ENCODE data around the gene STX4.

STX4 gene

DNA sequence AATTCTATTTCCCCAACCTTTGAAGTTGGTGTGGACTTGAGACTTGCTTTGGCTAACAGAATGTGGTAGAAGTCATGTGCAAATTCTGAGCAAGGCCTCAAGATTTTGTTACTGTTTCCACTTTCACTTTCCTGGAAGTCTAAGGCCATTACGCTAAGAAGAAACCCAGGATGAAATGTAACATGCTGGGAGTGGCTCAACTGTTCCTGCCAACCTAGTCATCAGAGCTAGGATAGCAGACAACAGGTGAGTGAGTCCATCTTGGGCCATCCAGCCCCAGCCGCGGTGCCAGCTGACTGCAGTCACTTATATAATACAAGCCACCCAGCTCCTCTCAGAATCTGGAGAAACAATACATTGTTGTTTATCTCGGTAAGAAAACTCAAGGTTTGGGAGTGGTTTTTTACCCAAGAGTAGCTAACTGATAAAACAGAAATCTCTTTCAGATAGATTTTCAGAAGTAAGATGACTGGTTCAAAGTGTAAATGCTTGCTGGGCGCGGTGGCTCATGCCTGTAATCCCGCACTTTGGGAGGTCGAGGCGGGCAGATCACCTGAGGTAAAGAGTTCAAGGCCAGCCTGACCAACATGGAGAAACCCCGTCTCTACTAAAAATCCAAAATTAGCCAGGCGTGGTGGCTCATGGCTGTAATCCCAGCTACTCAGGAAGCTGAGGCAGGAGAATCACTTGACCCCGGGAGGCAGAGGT is 10.7 kb upstream of the STX4 start:
- DNase-seq: no peak

DNA sequence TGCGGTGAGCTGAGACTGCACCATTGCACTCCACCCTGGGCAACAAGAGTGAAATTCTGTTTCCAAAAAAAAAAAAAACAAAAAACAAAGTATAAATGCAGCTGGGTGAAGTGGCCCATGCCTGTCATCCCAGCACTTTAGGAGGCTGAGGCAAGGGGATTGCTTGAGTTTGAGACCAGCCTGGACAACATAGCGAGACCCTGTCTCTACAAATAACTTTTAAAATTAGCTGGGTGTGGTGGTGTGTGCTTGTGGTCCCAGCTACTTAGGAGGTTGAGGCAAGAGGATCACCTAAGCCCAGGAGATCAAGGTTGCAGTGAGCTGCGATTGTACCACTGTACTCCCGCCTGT is 10.1 kb upstream of the STX4 start:
- no peak for DNase-seq

DNA sequence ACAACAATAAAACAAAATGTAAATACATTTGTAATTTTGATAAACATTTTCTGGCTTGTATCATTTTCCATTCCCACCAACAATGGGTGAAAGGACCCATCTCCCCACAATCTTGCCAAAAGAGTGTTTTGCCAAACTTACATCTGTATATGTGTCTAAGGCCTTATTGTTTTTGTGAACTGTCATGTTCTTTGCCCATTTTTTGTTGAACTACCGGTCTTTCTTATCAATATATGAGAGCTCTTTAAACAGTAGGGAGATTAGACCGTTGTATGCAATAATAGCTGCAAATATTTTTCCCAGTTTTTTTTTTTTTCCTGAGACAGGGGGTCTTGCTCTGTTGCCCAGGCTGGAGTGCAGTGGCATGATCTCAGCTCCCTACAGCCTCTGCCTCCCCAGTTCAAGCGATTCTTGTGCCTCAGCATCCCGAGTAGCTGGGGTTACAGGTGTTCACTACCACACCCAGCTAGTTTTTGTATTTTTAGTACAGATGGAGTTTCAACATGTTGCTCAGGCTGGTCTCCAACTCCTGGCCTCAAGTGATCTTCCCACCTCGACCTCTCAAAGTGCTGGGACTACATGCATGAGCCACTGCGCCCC is 9.6 kb upstream of the STX4 start:
- DNase-seq: no peak

DNA sequence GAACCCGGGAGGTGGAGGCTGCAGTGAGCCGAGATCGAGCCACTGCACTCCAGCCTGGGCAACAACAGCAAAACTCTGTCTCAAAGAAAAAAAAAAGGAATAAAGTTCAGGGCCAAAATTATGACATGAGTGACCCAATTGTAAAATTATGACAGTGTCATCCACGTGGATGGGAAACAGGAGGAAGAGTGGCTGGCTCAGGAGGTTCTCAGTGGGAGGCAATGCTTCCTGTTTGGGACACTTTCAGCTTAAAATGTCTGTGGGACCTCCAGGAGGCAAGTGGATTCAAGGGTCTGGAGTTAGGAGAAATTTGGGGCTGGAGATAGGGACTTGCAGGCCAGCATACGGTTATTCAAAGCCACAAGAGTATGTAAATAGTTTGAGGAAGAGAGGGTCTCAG is 8.0 kb upstream of the STX4 start:
- no peak for DNase-seq

DNA sequence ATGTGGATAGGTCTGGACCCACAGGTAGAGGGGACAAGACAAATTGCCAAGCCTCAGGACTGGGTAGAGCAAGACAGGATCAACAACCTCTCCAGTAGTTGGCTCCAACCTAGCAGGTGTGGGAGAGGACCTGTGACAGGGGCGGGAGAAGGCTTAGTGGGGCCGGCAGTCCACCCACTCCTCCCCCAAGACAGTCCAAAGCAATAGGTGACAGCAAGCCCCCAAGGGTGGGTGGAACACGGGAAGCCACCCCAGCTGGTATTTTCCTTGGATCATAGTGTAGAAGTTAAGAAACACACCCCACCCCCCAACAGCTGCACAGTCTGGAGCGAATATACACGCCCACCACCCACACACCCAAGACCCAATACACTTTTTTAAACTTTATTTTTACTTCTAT is 4.1 kb upstream of the STX4 start:
- no peak for DNase-seq

DNA sequence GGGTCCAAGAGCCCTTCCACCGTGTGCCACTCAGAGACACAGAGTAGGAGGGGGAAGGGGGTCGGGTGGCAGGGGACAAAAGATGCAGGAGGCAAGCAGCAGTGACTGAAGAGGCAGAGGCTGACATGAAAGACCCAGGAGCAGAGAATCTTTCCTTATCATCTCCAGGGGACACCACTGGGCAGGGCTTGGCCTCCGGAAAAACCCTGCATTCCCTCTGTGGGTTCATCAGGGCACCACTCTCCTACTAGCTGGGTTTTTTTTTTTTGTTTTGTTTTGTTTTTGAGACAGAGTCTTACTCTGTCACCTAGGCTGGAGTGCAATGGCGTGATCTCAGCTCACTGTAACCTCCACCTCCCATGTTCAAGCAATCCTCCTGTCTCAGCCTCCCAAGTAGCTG is 2.1 kb upstream of the STX4 start:
- DNase-seq: no peak

DNA sequence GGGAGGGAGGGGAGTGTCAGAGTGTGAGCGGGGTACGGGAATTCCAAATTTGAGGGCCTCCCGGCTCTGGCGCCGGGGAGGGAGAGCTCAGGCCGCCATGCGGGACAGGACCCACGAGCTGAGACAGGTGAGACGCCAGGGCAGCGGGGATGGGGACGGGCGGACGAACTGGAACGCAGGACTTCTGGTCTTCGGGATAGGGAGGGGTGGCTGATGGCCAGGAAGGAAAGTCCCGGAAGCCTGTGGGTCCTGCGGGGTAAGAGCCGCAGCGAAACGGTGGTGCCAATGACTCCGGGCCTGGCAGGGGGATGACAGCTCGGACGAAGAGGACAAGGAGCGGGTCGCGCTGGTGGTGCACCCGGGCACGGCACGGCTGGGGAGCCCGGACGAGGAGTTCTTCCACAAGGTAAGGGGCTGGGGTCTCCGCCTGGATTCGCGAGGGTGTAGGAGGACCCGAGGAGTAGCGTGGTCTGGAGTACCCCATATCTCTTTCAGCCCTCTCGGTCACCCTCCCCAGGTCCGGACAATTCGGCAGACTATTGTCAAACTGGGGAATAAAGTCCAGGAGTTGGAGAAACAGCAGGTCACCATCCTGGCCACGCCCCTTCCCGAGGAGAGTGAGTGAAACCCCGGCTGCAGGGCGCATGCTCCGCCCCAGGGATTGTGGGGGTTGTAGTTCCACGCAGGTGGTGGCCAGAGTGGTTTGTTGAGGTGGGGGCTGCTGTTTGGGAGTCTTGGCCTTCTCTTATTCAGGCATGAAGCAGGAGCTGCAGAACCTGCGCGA is 543 bp downstream of the STX4 start:
- DNase-seq: peak; percentile 87

DNA sequence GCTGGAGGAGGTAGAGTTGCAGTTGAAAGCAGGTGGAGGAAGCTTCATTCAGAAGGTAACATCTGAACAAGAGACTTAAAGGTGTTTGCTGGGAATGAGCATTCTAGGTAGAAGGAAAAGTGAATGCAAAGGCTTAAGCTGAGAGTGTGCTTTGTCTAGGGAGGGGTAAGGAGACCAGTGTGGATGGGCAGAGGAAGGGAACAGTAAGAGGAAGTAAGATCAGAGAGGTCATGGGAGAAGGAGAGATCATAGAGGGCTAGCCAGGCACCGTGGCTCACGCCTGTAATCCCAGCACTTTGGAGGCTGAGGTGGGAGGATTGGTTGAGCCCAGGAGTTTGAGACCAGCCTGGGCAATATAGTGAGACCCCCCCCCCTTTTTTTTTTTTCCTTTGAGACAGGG is 3.3 kb downstream of the STX4 start:
- DNase-seq: no peak

DNA sequence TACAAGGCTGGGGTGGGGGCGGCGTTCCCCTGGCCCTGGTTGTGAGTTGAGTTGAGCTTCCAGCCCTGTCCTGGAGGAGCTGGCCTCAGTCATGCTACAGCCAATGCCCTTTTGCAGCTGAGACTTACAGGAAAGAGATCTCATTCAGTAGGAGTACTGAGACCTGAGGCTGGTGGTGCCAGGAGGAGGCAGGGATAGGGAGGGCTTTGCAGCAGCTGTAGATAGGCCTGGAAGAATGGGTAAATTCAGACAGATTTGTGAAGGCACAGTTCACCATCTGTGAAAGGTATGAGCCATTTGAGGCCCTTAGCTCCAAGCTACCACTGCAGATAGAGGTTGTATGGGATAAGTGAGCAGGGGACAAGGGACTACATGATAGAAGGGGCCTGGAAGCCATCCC is 5.6 kb downstream of the STX4 start:
- no peak for DNase-seq

DNA sequence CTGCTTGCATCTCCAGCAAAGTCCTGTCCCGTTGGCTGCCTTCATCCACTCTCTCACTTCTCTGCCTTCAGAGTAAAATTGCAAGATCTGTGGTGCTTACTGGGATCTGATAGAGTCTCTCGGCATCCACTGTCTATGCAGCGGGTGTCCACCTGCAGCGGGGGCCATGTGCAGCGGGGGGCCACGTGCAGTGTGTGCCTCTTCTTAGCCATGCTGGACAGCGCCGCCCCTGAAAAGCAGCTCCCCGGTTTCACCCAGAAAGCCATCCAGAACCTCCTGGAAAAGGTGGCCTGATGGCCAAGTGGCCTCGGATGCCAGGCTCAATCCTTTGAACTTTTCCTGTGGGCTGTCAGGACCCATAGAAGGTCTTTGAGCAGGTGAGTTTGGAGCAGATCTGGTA is 9.5 kb downstream of the STX4 start:
- DNase-seq: no peak

DNA sequence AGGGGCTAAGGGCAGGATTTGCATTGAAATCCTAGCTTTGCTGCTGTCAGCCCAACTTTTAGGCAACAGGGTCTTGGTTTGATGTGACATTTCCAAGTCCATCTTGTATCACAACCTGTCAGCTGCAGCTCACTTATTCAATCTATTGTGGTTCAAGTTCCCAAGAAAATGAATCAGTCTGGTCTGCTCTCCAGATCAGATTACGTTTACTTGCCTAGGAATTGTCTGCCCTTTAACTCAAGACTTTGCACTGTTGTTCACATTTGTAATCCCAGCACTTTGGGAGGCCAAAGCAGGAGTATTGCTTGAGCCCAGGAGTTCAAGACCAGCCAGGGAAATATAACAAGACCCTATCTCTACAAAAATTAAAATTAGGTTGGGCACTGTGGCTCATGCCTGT is 10.0 kb downstream of the STX4 start:
- DNase-seq: no peak

DNA sequence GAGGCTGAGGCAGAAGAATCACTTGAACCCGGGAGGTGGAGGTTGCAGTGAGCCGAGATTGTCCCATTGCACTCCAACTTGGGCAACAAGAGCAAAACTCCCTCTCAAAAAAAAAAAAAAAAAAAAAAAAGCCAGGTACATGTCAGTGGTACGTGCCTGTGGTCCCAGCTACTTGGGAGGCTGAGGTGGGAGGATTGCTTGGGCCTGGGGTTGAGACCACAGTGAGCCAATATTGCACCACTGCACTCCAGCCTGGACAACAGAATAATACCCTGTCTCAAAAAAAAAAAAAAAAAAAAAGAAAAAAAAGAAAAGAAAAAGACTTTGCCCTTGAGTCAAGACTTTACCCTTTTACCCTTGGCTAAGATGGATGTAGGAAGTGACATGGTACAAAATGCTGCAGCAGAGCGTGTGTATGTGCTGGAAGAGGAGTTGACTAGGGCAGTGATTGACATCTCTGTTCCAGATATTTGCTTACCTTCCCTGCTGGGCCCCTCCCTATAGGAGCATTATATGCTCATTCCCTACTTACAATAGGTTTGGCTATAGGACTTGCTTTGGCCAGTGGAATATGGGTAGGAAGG is 10.6 kb downstream of the STX4 start:
- no peak for DNase-seq

DNA sequence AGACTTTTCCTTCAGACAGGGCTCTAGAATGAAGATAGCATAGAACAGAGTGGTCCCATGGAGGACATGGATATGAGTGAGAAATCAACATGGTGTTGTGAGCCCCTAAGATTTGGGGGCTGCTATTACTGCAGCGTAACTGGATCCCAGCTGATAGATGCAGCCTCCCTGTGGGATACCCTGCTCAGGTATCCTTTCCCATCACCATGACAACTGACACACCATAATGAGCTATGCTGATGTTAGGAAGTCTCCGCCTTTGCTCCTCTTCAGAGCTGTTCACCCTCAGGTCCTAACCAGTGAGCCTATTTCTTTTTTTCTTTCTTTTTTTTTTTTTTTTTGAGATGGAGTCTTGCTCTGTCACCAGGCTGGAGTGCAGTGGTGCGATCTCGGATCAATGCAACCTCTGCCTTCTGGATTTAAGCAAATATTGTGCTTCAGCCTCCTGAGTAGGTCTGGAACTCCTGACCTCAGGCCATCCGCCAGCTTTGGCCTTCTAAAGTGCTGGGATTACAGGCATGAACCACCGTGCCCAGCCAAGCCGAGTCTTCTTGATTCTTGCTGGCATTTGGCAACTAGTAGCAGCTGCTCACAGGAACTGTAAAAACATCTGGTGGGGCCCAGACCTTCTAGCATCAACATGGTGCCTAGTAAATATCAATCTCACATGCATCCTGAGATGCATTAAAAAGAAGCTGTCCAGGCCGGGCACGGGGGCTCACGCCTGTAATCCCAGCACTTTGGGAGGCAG is 17.1 kb downstream of the STX4 start:
- no peak for DNase-seq

DNA sequence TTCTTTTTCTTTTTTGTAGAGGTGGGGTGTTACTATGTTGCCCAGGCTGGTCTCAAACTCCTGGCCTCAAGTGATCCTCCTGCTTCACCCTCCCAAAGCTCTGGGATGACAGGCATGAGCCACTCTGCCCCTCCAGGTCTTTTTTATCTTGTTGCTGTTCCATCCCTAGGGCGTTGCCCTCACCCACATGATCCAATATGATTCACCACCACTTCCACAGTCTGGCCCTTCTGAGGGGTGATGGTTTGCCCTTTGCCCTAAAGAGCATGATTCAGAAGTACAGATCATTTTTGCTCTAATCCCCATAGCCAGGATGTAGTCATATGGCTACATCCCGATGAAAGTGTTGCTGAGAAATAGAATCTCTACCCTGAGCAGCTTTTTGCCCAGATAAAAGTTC is 18.8 kb downstream of the STX4 start:
- no peak for DNase-seq

DNA sequence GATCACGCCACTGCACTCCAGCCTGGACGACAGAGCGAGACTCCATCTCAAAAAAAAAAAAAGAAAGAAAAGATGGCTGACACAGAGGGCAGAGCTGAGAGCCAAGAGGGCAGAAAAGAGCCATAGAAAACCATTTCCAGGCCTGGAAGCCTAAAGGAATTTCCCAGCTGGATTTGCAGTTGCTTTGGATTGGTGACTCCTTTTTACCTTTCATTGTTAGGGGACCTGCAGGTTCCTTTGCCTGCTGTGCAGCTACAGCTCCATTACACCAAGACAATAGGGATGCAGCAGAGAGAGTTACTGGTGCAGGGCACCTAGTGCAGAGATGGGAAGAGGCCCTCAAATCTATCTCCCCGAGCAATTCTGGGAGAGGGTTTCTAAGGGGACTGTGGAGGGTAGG is 22.3 kb downstream of the STX4 start:
- no peak for DNase-seq

DNA sequence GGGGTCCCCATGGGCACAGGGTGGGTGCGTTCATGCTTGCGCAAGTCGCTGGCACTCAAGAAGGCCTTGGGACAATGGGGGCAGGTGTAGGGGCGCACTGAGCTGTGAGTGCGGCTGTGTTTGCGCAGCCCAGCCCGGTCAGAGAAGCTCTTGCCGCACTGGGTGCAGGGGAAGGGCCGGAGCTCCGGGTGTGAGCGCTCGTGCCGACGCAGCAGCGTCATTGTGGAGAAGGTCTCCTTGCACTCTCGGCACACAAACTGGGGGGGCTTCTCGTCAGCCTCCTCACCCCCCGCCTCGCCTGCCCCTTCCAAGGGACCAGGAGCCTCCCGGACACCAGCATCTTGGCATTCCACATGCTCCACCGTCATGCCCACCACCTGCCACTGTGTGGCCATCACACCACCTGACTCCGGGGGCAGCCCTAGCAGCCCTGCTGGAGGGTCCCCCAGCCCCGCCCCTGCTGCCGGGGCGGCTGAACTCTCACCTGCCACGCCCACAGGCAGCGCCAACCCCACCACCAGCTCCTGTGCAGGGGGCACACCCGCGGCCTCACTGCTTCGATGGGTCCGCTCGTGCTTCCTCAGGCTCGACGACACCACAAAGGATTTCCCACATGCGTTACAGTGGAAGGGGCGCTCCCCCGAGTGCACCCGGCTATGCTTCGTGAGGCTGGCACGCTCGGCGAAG is 27.9 kb downstream of the STX4 start:
- DNase-seq: no peak

DNA sequence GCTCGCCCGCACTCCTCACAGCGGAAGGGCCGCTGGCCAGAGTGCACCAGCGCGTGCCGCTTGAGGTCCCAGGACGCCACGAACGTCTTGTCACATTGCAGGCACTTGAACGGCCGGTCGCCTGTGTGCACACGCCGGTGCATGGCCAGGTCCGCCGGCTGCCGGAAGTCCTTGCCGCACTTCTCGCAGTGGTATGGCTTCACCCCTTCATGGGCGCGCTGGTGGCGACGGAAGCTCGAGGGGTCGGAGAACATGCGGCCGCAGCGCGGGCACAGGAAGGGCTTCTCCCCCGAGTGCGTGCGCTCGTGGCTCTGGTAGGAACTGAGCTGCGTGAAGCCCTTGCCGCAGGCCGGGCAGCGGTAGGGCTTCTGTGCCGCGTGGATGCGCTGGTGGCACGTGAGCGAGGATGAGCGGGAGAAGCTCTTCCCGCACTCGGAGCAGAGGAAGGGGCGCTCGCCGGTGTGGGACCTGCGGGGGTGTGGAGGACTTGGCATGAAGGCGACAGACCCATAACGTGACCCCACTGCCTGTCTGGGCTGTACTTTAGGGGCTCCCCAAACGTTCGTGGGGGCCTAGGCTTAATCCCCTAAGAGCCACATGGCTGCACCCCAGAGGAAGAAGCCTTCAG is 28.6 kb downstream of the STX4 start:
- DNase-seq: no peak

DNA sequence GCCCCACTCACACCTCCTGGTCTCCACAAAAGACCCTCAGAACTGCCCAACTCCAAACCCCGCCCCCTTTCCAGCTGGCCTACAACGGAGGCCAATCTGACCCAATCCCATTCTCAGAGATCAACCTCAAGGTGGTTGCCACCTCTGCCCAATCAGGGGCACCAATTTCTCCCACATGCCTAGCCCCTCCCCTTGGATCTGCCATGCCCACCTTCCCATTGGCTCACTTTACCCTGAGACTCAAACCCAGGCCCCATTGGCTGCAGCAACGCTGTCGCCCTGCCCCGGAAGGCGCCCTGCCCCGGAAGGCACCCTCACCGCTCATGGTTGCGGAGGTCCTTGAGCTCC is 30.1 kb downstream of the STX4 start:
- DNase-seq: no peak

DNA sequence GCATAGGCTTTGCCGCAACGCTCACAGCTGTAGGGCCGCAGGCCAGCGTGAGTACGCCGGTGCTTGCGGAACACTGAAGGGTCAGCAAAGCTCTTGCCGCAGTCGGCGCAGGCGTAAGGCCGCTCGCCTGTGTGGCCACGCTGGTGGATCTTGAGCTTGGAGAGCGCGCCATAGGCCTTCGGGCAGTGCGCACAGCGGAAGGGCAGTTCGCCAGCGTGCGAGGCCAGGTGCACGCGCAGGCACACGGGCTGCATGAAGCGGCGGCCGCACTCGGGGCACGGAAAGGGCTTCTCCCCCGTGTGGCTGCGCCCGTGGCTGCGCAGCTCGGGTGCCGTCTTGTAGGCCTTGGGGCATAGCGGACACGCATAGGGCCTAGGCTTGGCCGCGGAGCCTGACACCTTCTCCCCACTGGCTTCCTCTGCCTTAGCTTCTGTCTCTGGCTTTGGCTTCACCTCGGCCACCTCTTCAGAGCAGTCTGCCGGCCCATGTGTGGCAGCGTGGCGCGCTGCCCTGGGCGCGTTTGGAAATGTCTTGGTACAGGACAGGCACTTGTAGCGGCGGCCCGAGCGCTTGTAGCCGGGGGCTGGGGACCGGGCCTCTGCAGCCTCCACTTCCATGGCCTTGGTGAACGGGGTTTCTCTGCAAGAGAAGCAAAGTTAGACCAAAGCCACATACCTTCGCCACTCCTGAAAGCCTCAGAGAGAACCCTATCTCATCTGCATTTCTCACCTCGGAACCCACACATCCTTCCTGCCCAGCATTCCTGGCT is 30.7 kb downstream of the STX4 start:
- no peak for DNase-seq

DNA sequence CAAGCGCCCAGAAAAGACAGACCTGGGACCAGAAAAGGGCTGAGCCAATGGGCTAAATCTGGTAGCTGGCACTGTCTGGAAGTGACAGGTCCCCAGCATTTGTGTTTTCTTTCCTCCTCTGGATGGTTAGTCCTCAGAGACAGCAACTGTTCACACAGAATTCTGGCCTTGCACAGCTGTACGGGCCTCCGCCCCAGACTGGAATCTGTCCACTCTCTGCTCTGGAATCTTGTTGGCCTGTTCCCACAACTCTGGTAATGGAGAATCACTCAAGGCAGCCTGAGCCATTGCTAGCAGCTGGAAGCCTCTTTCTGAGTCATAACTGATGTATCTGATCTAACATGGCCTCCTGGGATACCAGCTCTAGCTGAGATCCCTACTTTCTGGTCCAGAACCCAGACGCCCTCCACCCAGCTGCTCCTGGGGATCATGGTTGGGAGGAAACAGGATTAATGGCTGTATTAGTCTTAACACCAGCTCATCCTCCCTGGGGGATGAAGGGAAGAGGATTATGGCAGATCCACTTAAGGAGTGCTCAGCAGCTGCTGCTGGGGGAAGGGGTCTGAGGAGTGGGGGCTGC is 31.6 kb downstream of the STX4 start:
- DNase-seq: no peak

DNA sequence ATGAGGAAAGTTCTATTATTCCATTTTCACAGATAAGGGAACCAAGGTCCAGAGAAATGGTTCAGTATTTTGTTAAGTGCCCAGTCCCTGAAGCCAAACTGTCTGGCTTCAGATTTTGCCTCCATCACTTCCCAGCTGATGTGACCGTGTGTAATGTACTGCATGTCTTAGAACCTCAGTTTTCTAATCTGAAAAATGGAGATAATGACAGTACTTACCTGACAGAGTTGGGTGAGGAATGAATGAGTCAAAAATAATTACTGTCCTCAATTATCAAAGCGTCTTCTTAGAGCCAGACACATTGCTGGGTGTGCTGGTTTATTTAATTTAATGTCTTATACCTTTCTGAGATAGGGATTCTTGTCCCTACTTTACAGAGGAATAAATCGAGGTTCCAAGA is 34.0 kb downstream of the STX4 start:
- no peak for DNase-seq

Data from stimulated activated CD4-positive, alpha-beta T cell treated with anti-CD3 and anti-CD28 coated beads, Interleukin-4, amount 100 ng/mL, for 1 hour (primary cell).